ENCODE measurements around the gene VSTM2L.
A peak's percentile ranks its signal among the peaks of the same experiment; 100 is the strongest.

Gene VSTM2L

GRCh38 chr20:37879843-37880242 lies 23.1 kb upstream of the VSTM2L start:
- no peak for DNase-seq

GRCh38 chr20:37880726-37881591 lies 22.0 kb upstream of the VSTM2L start:
- no peak for DNase-seq

GRCh38 chr20:37881601-37882343 lies 21.2 kb upstream of the VSTM2L start:
- no peak for DNase-seq

GRCh38 chr20:37882961-37883712 lies 19.8 kb upstream of the VSTM2L start:
- DNase-seq, result no peak

GRCh38 chr20:37885042-37885441 lies 17.9 kb upstream of the VSTM2L start:
- no peak for DNase-seq

GRCh38 chr20:37885593-37886503 lies 17.1 kb upstream of the VSTM2L start:
- no peak for DNase-seq

- DNase-seq, result peak; percentile 5
These were observed 16.1 kb upstream of the VSTM2L start for GRCh38 chr20:37886851-37887297.

- no peak for DNase-seq
These were observed 14.3 kb upstream of the VSTM2L start for GRCh38 chr20:37888641-37889040.

GRCh38 chr20:37890108-37890507 lies 12.8 kb upstream of the VSTM2L start:
- no peak for DNase-seq

- no peak for DNase-seq
These were observed 12.3 kb upstream of the VSTM2L start for GRCh38 chr20:37890643-37891042.

- no peak for DNase-seq
These were observed 10.9 kb upstream of the VSTM2L start for GRCh38 chr20:37892001-37892400.

GRCh38 chr20:37893566-37894241 lies 9.2 kb upstream of the VSTM2L start:
- no peak for DNase-seq

GRCh38 chr20:37894454-37894853 lies 8.5 kb upstream of the VSTM2L start:
- no peak for DNase-seq

GRCh38 chr20:37895166-37895565 lies 7.8 kb upstream of the VSTM2L start:
- DNase-seq, result no peak

- DNase-seq, result no peak
These were observed 5.9 kb upstream of the VSTM2L start for GRCh38 chr20:37896932-37897548.

- no peak for DNase-seq
These were observed 4.5 kb upstream of the VSTM2L start for GRCh38 chr20:37898233-37899104.

GRCh38 chr20:37899105-37900045 lies 3.6 kb upstream of the VSTM2L start:
- DNase-seq, result no peak

GRCh38 chr20:37901240-37901639 lies 1.7 kb upstream of the VSTM2L start:
- DNase-seq, result no peak
